H9 (cell line): Measurements from ENCODE around the gene MRPL48. TPM values are rescaled to one million over a fixed set of nuclear protein-coding genes. Genes with fewer than 3 reads are reported as not detected.

Experiments used
- DNase-seq: peaks from one replicate; pipeline ENCODE4 v3.0.0-alpha.2; 2017
- H2AFZ ChIP-seq: one replicate; pipeline ENCODE4 v1.6.1; 2013; ENCODE audit warnings: mild to moderate bottlenecking, low read length, control low read depth, moderate library complexity
- H2AK5ac ChIP-seq: 2 replicates; pipeline ENCODE4 v1.6.1; 2013; ENCODE audit warnings: low read length, control low read depth, mixed read lengths; ENCODE audit not compliant: insufficient read length
- H2BK120ac ChIP-seq: one replicate; pipeline ENCODE4 v1.6.1; 2013; ENCODE audit warnings: low read depth, mild to moderate bottlenecking, low read length, control low read depth, inconsistent platforms; ENCODE audit not compliant: poor library complexity, severe bottlenecking
- H2BK12ac ChIP-seq: 2 replicates; pipeline ENCODE4 v1.6.1; 2013; ENCODE audit warnings: low read length, control low read depth, mixed read lengths, low read depth; ENCODE audit not compliant: insufficient read length
- H2BK15ac ChIP-seq: 2 replicates; pipeline ENCODE4 v1.6.1; 2013; ENCODE audit warnings: low read depth, low read length, control low read depth
- H2BK20ac ChIP-seq: one replicate; pipeline ENCODE4 v1.6.1; 2013; ENCODE audit warnings: low read depth, mild to moderate bottlenecking, low read length, control low read depth, inconsistent platforms; ENCODE audit not compliant: poor library complexity, severe bottlenecking
- H2BK5ac ChIP-seq: 2 replicates; pipeline ENCODE4 v1.6.1; 2013; ENCODE audit warnings: low read length, control low read depth, mixed read lengths; ENCODE audit not compliant: insufficient read length
- H3K14ac ChIP-seq: 2 replicates; pipeline ENCODE4 v1.6.1; 2013; ENCODE audit warnings: low read length, control low read depth; ENCODE audit not compliant: insufficient read depth
- H3K18ac ChIP-seq: 2 replicates; pipeline ENCODE4 v1.6.1; 2013; ENCODE audit warnings: low read depth, mild to moderate bottlenecking, mixed read lengths, low read length, control low read depth; ENCODE audit not compliant: insufficient read length
- H3K23ac ChIP-seq: 2 replicates; pipeline ENCODE4 v1.6.1; 2013; ENCODE audit warnings: low read length, control low read depth, mixed read lengths, low read depth; ENCODE audit not compliant: insufficient read length
- H3K23me2 ChIP-seq: 2 replicates; pipeline ENCODE4 v1.6.1; 2013; ENCODE audit warnings: low read depth, mild to moderate bottlenecking, mixed read lengths, low read length, control low read depth; ENCODE audit not compliant: insufficient read length, poor library complexity, severe bottlenecking
- H3K27ac ChIP-seq: 2 replicates; pipeline ENCODE4 v1.5.1; 2013; ENCODE audit warnings: low read length, control low read depth, mixed read lengths, low read depth; ENCODE audit not compliant: insufficient read length
- H3K27me3 ChIP-seq: 2 replicates; pipeline ENCODE4 v1.6.1; 2013; ENCODE audit warnings: low read length, control low read depth, inconsistent platforms; ENCODE audit not compliant: insufficient read depth
- H3K4ac ChIP-seq: 2 replicates; pipeline ENCODE4 v1.6.1; 2013; ENCODE audit warnings: low read depth, mild to moderate bottlenecking, control low read depth, inconsistent platforms, low read length, moderate library complexity
- H3K4me1 ChIP-seq: 2 replicates; pipeline ENCODE4 v1.6.1; 2013; ENCODE audit warnings: low read length, control low read depth, inconsistent platforms; ENCODE audit not compliant: insufficient read depth
- H3K4me2 ChIP-seq: 2 replicates; pipeline ENCODE4 v1.6.1; 2013; ENCODE audit warnings: low read length, control low read depth, mixed read lengths; ENCODE audit not compliant: insufficient read length, insufficient read depth
- H3K56ac ChIP-seq: 2 replicates; pipeline ENCODE4 v1.6.1; 2013; ENCODE audit warnings: low read depth, mild to moderate bottlenecking, mixed read lengths, low read length, control low read depth; ENCODE audit not compliant: insufficient read length
- H3K79me1 ChIP-seq: 2 replicates; pipeline ENCODE4 v1.6.1; 2013; ENCODE audit warnings: low read depth, mild to moderate bottlenecking, moderate library complexity, low read length, control low read depth, inconsistent platforms; ENCODE audit not compliant: insufficient read depth, poor library complexity, severe bottlenecking
- H3K79me2 ChIP-seq: 2 replicates; pipeline ENCODE4 v1.6.1; 2013; ENCODE audit warnings: low read length, control low read depth, inconsistent platforms; ENCODE audit not compliant: insufficient read depth
- H3K9ac ChIP-seq: 2 replicates; pipeline ENCODE4 v1.6.1; 2013; ENCODE audit warnings: low read length, control low read depth, mixed read lengths; ENCODE audit not compliant: insufficient read length; ENCODE audit errors: extremely low read depth
- H3K9me3 ChIP-seq: one replicate; pipeline ENCODE4 v1.6.1; 2013; ENCODE audit warnings: low read depth, low read length, inconsistent platforms; ENCODE audit not compliant: control insufficient read depth
- H3T11ph ChIP-seq: one replicate; pipeline ENCODE4 v1.6.1; 2013; ENCODE audit warnings: mild to moderate bottlenecking, low read length, control low read depth, inconsistent platforms
- H4K20me1 ChIP-seq: one replicate; pipeline ENCODE4 v1.6.1; 2013; ENCODE audit not compliant: control insufficient read depth, insufficient read length, insufficient read depth
- H4K5ac ChIP-seq: 2 replicates; pipeline ENCODE4 v1.6.1; 2013; ENCODE audit warnings: low read depth, mild to moderate bottlenecking, mixed read lengths, low read length, control low read depth; ENCODE audit not compliant: insufficient read length
- H4K8ac ChIP-seq: replicated peaks from 2 replicates; pipeline ENCODE4 v1.6.1; 2013; ENCODE audit warnings: low read length, control low read depth, mixed read lengths, low read depth; ENCODE audit not compliant: insufficient read length
- H4K91ac ChIP-seq: 2 replicates; pipeline ENCODE4 v1.6.1; 2013; ENCODE audit warnings: low read depth, mild to moderate bottlenecking, moderate library complexity, mixed read lengths, low read length, control low read depth; ENCODE audit not compliant: insufficient read length
- H3K27ac Mint-ChIP-seq, 3 experiments: 2 replicates in 2 of 3; 3 replicates in 1 of 3; pipeline ENCODE4 v1.8.0; 2020 to 2021; ENCODE audit warnings: mixed read lengths in 3 of 3, mild to moderate bottlenecking in 1 of 3, moderate library complexity in 1 of 3
- H3K27me3 Mint-ChIP-seq: 2 replicates; pipeline ENCODE4 v1.8.0; 2021; ENCODE audit warnings: low read depth, mild to moderate bottlenecking, moderate library complexity, mixed read lengths
- H3K36me3 Mint-ChIP-seq, 3 experiments: 2 replicates in 2 of 3; 3 replicates in 1 of 3; pipeline ENCODE4 v1.8.0; 2020 to 2021; ENCODE audit warnings: low read depth in 3 of 3, mixed read lengths in 3 of 3; ENCODE audit not compliant: insufficient read depth in 1 of 3
- H3K4me1 Mint-ChIP-seq, 2 experiments: 2 replicates each; pipeline ENCODE4 v1.8.0; 2020; ENCODE audit warnings: mixed read lengths in 2 of 2
- H3K4me3 Mint-ChIP-seq, 2 experiments: 2 replicates in 1 of 2; 3 replicates in 1 of 2; pipeline ENCODE4 v1.8.0; 2020 to 2021; ENCODE audit warnings: mild to moderate bottlenecking in 2 of 2, mixed read lengths in 2 of 2, moderate library complexity in 1 of 2
- H3K9me3 Mint-ChIP-seq, 2 experiments: 2 replicates in 1 of 2; 3 replicates in 1 of 2; pipeline ENCODE4 v1.8.0; 2020; ENCODE audit warnings: mild to moderate bottlenecking in 2 of 2, mixed read lengths in 2 of 2, moderate library complexity in 1 of 2
- WGBS: extraction: QIAGEN DNeasy Blood & Tissue Kit; methylation state at CpG from one replicate; pipeline ENCODE4 v1.1.7; 2013; ENCODE audit warnings: missing lambda C conversion rate, low lambda C conversion rate, mixed read lengths; ENCODE audit not compliant: insufficient read length; ENCODE audit errors: extremely low coverage; 5-methylcytosine and 5-hydroxymethylcytosine counted together
- total RNA-seq: library from RNA; stranded (reverse); gene quantifications from 2 replicates; pipeline ENCODE4 v1.2.1, GENCODE V29; 2021
- TF ChIP-seq, protein P1 (sequence below): fragments of 200-600 bp; sonication (generic); conservative IDR thresholded peaks from 3 replicates; pipeline ENCODE4 v1.8.0; 2021; ENCODE audit warnings: antibody characterized with exemption, mild to moderate bottlenecking

The MRPL48 gene
- total RNA-seq, 1 experiment from 2014 or later: 36.4 TPM

DNA sequence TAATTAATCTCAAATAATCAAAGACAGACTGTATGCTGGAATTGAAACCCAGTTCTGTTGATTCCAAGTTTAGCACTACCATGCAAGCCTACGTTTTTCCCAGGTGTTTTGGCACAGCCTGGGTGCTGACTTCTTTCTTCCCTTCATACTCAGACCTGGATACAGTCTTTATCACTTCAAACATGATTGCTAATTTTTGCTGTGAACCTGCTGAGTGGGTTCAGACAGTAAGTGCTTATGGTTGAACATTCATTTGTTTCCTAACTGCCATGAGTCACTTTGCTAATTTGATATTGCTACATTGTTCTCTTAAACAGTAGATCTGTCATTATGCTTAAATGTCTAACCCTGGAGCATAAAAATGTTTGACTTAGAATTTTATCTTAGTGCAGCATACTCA, 101.3 kb downstream of the MRPL48 start:
- Histone ChIP-seq H3K9ac (no peak overlapping the region), H3K4me2 (no peak overlapping the region), H3K4me1 (no peaks in the 10 kb centered on the region), H3T11ph (no peak overlapping the region), H3K27ac (no peak overlapping the region), H2BK120ac (no peak overlapping the region), H3K56ac (no peak overlapping the region), H4K5ac (no peak overlapping the region), H2AK5ac (no peak overlapping the region), H2BK20ac (no peak overlapping the region), H2AFZ (no peak overlapping the region), H3K27me3 (no peaks in the 10 kb centered on the region), H3K79me1 (no peaks in the 10 kb centered on the region), H2BK5ac (no peak overlapping the region), H3K9me3 (no peaks in the 10 kb centered on the region), H3K4ac (no peak overlapping the region), H3K14ac (no peak overlapping the region), H4K8ac (no peak overlapping the region), H3K18ac (no peak overlapping the region), H2BK15ac (no peak overlapping the region), H3K23ac (no peak overlapping the region), H2BK12ac (no peak overlapping the region), H4K20me1 (no peaks in the 10 kb centered on the region), H3K23me2 (no peaks in the 10 kb centered on the region), H4K91ac (no peak overlapping the region), H3K79me2 (no peaks in the 10 kb centered on the region)
- no peak for DNase-seq
- Mint-ChIP-seq H3K36me3 (peaks cover 2 to 23% (median 17%) of the 10 kb centered on the region in 3 experiments; a peak in 6 of 7 replicates), H3K27ac (no peak overlapping the region; a peak in 1 of 7 replicates), H3K4me3 (no peak overlapping the region), H3K4me1 (no peaks in the 10 kb centered on the region), H3K27me3 (no peaks in the 10 kb centered on the region), H3K9me3 (no peaks in the 10 kb centered on the region)
- WGBS: no CpG with 5 or more reads among the region's 1 CpG
- TF ChIP-seq, protein P1, sequence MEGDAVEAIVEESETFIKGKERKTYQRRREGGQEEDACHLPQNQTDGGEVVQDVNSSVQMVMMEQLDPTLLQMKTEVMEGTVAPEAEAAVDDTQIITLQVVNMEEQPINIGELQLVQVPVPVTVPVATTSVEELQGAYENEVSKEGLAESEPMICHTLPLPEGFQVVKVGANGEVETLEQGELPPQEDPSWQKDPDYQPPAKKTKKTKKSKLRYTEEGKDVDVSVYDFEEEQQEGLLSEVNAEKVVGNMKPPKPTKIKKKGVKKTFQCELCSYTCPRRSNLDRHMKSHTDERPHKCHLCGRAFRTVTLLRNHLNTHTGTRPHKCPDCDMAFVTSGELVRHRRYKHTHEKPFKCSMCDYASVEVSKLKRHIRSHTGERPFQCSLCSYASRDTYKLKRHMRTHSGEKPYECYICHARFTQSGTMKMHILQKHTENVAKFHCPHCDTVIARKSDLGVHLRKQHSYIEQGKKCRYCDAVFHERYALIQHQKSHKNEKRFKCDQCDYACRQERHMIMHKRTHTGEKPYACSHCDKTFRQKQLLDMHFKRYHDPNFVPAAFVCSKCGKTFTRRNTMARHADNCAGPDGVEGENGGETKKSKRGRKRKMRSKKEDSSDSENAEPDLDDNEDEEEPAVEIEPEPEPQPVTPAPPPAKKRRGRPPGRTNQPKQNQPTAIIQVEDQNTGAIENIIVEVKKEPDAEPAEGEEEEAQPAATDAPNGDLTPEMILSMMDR: no peak
